ENCODE data around the gene SUSD1.
"Not testable (repeated sequence)": the region's sequence is repeated elsewhere in the genome, so short reads cannot be mapped to it uniquely, and the experiment has no call there.

SUSD1 gene

GRCh38 chr9:112173489-112174221 is 1.4 kb downstream of the SUSD1 start:
- no peak for DNase-seq

- no peak for DNase-seq
Measured at GRCh38 chr9:112170968-112171367, 4.1 kb downstream of the SUSD1 start.

DNA sequence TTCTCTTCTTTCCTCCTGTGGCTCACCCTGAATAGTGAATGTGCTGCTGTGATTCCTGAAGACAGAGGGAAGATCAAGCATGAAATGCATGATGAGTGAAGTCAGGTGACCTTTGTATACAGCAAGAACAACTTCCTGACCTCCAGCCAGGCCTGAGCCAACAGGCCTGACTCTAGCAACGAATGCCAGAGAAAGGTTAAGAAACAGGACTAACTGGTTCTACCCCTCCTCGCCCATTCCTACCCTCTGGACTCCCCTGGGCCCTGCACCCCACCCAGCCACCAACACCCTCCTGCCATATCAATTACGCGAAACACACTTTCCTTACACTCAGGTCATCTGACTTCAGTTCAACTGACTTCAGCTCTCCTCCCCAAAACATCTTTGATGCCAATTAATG is 4.9 kb downstream of the SUSD1 start:
- DNase-seq = no peak

DNA sequence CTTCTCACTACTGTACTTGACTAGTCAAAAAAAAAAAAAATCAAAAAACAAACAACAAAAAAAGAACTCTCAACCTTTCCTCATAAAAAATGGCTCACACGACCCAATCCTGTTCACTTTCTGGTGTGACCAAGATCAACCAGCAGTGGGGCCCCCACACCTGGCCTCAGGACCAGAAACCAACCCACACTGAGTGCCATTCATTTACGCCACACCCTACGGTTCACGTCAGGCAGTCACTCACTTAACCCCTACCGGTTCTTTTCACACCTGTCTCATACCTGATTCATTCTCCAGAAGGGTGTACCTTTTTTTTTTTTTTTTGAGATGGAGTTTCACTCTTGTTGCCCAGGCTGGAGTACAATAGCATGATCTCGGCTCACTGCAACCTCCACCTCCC is 5.7 kb downstream of the SUSD1 start:
- DNase-seq = no peak

DNA sequence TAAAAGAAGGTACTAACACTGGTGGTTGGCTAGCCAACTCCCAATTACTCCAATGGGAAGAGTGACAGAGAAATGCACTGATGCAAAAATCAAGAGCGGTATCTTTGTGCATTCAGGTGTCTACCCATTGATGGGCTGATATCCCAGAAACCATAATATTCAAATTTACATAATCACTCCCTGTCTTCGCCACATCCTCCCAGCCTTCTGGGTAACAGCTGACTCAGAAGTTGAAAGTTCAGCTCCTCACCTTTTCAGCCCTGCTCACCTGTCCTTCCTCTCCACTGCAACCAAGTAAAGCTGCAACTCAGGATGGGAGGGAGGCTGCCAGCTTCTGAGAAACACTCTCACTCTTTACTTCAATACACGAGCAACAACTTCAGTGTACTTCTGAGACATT is 6.9 kb downstream of the SUSD1 start:
- no peak for DNase-seq

DNA sequence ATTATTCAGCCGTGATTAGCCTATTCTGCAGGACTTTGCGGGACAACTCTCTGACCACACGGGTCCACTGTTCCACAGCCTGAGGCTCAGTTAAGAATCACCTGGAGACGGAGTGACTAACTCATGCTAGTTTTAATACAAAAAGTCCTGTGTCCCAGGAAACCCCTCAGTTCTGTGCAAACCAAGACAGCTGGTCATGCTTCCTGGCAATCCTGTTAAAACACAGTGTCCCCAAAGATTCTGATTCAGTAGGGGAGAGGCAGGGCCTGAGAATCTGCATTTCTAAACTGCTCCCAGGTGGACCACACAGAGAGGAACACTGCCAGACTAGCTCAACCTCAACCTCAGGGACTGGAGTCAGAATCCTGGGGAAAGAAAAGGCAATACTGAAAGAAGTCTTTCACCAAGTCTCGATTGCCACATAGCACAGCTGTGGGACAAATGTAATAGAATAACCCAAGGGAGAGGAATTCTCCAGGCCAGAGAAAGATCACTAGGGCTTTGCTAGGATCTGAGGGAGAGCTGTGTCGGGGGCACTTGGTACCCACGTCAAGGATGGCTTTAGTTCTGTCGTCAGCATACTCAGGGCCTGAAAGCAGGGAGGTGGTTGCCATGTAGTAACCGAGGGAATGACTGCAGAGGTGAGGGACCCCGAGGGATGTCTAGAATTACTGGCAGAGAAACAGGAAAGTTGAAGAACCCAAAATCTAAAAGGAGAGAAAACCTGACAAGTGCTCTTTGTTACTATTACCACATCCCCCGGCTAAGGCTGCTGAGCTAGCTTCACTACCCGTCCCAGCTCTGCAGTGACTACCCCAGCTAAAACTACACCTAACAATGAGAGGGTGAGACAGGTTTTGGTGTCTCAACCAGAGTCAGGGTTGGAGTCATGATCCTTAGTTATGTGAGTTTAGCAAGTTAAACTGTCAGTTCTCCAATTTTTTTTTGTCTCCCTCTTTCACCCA is 8.6 kb downstream of the SUSD1 start:
- no peak for DNase-seq

DNA sequence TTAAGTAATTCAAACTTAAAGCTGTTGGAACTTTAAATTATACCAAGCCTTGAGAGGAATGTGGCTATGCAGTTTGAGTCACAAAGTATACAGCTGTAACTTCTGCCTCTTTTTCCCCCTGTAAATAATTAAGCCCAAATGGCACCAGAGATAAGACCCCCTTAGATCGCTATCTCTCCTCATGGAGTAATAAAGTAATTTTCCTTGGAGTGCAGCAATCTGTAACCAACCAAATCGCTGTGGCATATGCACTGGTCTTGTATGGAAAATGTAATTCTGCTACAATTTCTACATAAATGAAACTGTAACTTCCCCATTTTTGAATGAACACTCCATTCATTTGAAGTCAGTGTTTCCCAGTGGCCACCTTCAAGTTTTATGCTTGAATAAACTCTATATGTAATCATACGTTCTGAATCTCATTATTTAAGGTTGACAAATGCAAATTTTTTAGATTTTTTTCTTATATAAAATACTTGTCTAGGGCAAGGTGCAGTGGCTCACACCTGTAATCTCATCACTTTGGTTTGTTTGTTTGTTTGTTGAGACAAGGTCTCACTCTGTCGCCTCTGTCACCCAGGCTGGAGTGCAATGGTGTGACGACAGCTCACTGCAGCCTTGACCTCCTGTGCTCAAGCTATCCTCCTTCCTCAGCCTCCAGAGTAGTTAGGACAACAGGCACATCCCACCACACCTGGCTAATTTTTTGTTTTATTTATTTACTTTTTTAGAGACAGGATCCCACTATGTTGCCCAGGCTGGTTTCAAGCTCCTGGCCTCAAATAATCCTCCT is 12.3 kb downstream of the SUSD1 start:
- no peak for DNase-seq

DNA sequence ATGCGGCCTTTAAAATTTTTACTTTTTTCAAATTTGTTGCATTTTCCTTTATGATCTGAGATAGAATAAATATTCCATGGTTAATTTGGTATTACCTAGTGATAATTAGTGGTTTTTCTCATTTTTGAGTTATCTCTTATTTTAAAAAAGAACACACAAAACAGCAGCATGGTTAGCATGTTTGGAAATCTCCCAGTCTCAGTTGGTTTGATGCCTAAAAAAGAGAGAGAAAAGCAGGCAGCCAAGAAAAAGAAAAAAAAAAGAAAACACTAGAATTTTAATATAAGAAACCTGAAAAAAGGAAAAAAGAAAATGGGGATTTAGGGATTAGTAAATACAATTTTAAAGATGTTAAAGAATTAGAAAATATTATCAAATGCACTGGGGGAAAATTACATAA is 15.3 kb downstream of the SUSD1 start:
- no peak for DNase-seq

GRCh38 chr9:112158656-112159367 is 16.3 kb downstream of the SUSD1 start:
- DNase-seq = no peak

DNA sequence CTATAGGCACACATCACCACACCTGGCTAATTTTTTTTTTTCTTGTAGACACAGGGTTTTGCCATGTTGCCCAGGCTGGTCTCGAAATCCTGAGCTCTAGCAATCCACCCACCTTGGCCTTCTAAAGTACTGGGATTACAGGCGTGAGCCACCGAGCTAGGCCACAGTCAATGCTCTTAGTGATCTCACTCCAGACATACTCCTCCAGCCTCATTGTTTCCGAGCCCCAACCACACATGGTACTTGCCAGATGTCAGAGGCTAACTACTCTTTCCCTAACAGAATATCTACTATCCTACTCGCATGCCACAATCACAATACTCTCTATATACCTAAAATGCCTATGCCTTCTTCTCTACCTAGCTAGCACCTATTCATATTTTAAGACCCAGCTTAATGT is 17.1 kb downstream of the SUSD1 start:
- DNase-seq = no peak

- DNase-seq = no peak
Measured at GRCh38 chr9:112157087-112157486, 18.0 kb downstream of the SUSD1 start.

GRCh38 chr9:112149211-112149610 is 25.9 kb downstream of the SUSD1 start:
- no peak for DNase-seq

DNA sequence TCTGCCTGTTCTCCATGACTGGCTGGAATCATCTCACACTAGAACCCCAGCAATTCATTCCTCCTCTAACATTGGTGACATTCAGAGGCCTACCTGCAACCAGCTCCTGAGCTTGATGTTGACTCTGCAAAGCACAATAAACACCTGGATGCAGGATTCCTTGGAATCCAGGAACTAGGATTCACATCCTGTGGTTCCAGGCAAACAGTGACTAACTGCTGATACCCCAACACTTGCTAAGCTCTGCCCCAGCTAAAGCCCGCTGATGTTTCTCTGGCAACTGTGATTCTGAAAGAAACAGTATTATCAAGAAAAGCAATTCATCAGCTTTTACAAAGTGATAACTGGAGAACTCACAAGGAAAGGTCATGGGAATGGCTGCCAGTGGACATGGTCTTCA is 29.2 kb downstream of the SUSD1 start:
- DNase-seq = no peak

- no peak for DNase-seq
Measured at GRCh38 chr9:112144807-112145206, 30.3 kb downstream of the SUSD1 start.

DNA sequence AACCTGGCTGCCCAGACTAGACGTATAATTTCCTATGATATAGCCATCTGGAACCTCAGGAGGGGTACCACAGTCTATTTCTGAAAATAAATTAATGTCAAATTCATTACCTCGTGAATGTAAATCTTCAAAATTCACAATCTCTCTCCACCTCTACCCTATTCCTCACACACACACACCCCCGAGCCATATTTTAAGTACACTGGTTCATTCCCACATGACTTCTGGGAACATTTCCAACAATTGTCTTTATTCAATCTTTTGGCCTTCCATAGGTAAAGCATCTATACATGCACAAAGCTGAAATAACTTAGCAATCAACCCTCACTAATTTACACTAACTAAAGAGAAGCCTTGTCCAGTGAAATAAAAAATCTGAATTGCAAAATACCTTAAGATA is 32.7 kb downstream of the SUSD1 start:
- no peak for DNase-seq

- DNase-seq = no peak
Measured at GRCh38 chr9:112140936-112141335, 34.2 kb downstream of the SUSD1 start.

- DNase-seq = no peak
Measured at GRCh38 chr9:112137066-112137465, 38.0 kb downstream of the SUSD1 start.

GRCh38 chr9:112135706-112136105 is 39.4 kb downstream of the SUSD1 start:
- no peak for DNase-seq

GRCh38 chr9:112133806-112134205 is 41.3 kb downstream of the SUSD1 start:
- DNase-seq = not testable (repeated sequence)

DNA sequence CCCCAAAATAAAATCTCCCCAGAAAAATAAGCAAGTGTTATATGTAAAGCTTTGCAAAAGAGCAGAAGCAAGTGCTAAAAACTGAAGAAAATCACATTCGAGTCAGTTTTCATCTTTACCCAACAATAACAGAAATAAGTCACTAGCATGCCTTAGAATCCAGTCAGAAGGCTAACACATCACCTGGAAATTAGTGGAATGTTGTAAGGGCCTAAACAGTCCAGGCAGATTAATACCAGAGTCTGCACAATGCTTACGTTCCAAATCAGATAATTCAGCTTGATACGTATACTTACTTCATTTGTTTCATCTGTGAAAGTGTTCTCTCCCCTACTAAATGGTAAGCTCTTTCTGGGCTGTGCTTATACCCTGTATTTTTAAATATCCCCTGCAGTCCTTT is 42.7 kb downstream of the SUSD1 start:
- DNase-seq = no peak

- DNase-seq = no peak
Measured at GRCh38 chr9:112130997-112131396, 44.1 kb downstream of the SUSD1 start.

DNA sequence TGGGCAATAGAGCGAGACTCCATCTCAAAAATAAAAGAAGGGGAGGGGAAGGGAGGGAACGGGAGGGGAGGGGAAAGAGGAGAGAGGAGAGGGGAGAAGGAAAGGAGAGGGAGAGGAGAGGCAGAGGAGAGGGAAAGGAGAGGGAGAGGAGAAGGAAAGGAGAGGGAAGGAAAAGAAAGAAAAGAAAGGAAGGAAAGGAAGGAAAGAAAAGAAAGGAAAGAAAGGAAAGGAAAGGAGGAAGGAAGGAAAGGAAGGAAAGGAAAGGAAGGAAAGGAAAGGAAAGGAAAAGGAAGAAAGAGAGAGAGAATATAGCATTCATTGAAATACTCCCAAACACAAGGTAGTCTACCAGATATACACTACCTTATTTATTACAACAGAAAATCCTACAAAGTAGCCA is 44.8 kb downstream of the SUSD1 start:
- no peak for DNase-seq

GRCh38 chr9:112129246-112129645 is 45.9 kb downstream of the SUSD1 start:
- DNase-seq = no peak

Data from activated CD4-positive, alpha-beta T cell treated with anti-CD3 and anti-CD28 coated beads, Interleukin-2, amount 50 U/mL, for 4 hours (primary cell).